Measurements from ENCODE around the gene MARCHF2.
"Not testable (repeated sequence)": the region's sequence is repeated elsewhere in the genome, so short reads cannot be mapped to it uniquely, and the experiment has no call there.

The MARCHF2 gene

DNA sequence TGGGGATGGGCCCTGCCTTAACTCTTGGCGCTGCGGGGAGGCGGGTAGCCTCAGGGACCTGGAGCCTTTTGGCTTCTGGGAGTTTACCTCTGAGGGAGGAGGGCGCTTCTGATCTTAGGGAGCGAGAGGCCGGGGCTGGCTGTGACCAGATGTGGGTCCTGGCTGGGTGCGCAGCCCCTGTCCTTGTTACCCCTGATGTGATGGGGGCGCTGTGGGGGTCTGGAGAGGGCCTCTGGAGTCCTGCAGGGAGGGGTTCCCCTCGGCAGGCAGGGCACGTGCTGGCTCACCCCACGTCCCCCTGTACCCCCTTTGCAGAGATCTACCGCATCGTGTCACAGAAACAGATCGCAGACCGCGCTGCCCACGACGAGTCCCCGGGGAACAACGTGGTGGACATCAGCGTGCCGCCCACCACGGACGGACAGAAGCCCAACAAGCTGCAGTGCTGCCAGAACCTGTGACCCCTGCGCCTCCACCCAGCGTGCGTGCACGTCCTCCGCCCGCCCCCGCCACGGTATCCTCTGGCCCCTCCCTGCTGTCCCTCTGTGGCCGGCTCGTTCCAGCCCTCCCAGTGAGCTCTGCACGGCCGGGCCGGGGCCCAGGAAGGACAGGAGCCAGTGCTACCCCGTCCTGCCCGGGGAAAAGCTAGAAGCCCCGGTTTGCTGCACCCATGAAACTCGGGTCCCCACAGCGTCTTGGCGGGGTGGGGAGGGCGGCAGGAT, 9.8 kb upstream of the MARCHF2 start:
- no peak for DNase-seq (ENCODE audit: extremely low spot score)
- CTCF ChIA-PET, result no interaction called here
- TF ChIP-seq TARDBP (IDR thresholded peaks at IDR 0.05), result no peak
- no peak for TF ChIP-seq ARNT (IDR thresholded peaks at IDR 0.05)
- no peak for TF ChIP-seq L3MBTL2 (conservative IDR thresholded peaks at IDR 0.05)
- POLR2A ChIA-PET, result no interaction called here

DNA sequence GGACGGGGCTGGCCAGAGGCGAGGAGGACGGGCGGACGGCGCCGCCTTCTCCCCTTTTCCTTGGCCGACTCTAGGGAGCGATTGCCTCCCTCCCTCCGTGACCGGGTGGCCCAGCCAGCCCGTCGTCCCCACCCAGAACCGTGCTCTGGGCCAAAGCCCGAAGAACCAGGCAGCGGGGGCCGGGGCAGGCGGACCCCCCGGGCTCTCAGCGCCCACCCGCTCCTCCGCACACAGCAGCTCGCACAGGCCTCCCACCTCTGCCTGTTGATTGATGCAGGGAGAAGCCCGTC, 9.3 kb upstream of the MARCHF2 start:
- TF ChIP-seq ELF4 (IDR thresholded peaks at IDR 0.05), result no peak
- TF ChIP-seq SUZ12 (IDR thresholded peaks at IDR 0.05), result no peak
- TF ChIP-seq CTBP1 (IDR thresholded peaks at IDR 0.05; ENCODE audit: borderline replicate concordance), result no peak
- TF ChIP-seq TARDBP (IDR thresholded peaks at IDR 0.05), result no peak
- no peak for TF ChIP-seq LEF1 (IDR thresholded peaks at IDR 0.05; ENCODE audit: borderline replicate concordance)
- ChIA-PET POLR2A (no interaction called here), CTCF (no interaction called here)
- no peak for DNase-seq (ENCODE audit: extremely low spot score)

DNA sequence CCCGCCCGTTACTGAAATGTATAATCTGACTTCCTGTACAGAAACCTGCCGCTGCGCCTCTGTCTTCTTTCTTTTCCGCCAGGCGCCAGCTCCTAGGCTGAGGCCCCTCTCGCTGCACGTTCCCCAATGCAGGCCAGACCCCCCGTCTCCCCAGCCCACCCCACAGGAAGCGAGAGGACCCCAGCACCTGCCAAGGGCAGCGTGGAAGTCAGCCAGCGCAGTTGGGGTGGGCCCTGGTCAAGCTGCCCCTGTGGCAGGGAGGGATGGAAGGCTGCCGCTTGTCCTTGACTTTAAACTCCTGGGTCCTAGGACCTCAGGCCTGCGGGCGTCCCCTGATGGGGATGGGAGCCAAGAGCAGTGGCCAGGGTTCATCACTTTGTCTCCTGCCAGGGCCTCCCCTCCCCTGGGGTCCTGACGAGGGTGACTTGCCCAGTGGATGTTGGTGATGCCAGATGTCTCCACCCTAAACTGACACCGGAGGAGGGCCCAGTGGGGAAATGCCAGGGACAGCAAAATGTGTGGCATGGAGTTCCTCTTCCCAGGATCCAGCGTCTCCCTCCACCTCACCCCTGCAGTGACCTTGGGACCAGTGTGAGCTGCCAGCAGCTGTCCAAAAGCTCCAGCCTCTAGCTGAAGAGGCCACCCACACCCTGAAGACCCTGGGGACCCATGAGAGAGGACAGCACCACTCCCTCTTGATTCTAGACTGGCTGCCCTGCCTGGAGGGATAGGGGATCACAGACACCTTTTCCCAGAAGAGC, 8.5 kb upstream of the MARCHF2 start:
- ChIA-PET POLR2A (interaction anchor here (0.8 to 1.2 kb wide), 2 partner anchors 9 to 110 kb away, joined by 3 to 5 read pairs; partner anchors contain the start of gene ZNF414), CTCF (interaction anchor here (0.6 kb wide), 1 partner anchor 149 kb away, joined by 5 read pairs; no protein-coding TSS in a partner anchor)
- TF ChIP-seq TARDBP (IDR thresholded peaks at IDR 0.05), result no peak
- no peak for TF ChIP-seq NFRKB (IDR thresholded peaks at IDR 0.05)
- TF ChIP-seq ELF4 (IDR thresholded peaks at IDR 0.05), result no peak
- TF ChIP-seq CTBP1 (IDR thresholded peaks at IDR 0.05; ENCODE audit: borderline replicate concordance), result no peak
- no peak for TF ChIP-seq BHLHE40 (IDR thresholded peaks at IDR 0.05; ENCODE audit: borderline replicate concordance)
- TF ChIP-seq FOXK2 (IDR thresholded peaks at IDR 0.05), result no peak
- no peak for TF ChIP-seq ZNF384 (IDR thresholded peaks at IDR 0.05)
- no peak for TF ChIP-seq SUZ12 (IDR thresholded peaks at IDR 0.05)
- no peak for TF ChIP-seq HDGF (IDR thresholded peaks at IDR 0.05; ENCODE audit: borderline replicate concordance)
- TF ChIP-seq ARNT (IDR thresholded peaks at IDR 0.05), result no peak
- TF ChIP-seq LEF1 (IDR thresholded peaks at IDR 0.05; ENCODE audit: borderline replicate concordance), result no peak
- TF ChIP-seq SP1 (IDR thresholded peaks at IDR 0.05), result no peak
- no peak for TF ChIP-seq FOXA1 (IDR thresholded peaks at IDR 0.05)
- DNase-seq (ENCODE audit: extremely low spot score), result no peak

DNA sequence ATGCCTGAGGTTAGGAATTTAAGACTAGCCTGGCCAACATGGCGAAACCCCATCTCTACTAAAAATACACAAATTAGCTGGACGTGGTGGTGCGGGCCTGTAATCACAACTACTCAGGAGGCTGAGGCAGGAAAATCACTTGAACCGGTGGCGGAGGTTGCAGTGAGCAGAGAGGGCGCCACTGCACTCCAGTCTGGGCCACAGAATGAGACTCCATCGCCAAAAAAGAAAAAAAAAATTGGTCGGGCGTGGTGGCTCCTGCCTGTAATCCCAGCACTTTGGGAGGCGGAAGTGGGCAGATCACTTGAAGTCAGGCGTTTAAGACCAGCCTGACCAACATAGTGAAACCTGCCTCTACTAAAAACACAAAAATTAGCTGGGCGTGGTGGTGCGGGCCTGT, 2.4 kb upstream of the MARCHF2 start:
- CTCF ChIA-PET; DNase-seq (ENCODE audit: extremely low spot score): not testable (repeated sequence)
- POLR2A ChIA-PET, result interaction anchor here (1.4 kb wide), 1 partner anchor 21 kb away, joined by 4 read pairs; the partner anchor contains the start of gene RAB11B
- TF ChIP-seq ZNF384 (IDR thresholded peaks at IDR 0.05), result peak; percentile 54; the same call in 1 of the 2 replicates

DNA sequence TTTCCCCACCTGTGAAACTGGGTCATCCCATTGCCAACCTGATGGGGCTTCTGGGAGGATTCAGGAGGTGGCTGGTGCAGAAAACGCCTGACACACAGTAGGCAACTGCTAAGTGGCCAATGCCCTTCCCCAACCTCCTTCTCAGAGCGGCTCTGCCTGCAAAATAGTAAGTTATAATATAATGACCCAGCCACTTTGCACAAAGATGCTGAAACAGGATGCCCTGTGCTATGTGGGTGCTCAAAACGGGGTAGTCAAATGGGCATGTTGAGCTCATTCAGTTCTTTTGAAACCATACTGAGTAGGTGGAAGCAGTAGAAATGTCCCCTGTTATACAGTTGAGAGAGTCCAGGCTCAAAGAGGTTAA, 507 bp downstream of the MARCHF2 start:
- no peak for TF ChIP-seq FOXK2 (IDR thresholded peaks at IDR 0.05)
- no peak for TF ChIP-seq BHLHE40 (IDR thresholded peaks at IDR 0.05; ENCODE audit: borderline replicate concordance)
- POLR2A ChIA-PET, result interaction anchor here (0.7 to 3.5 kb wide), 6 partner anchors 9 to 470 kb away, joined by 3 to 27 read pairs (median 4); partner anchors contain the start of genes HNRNPM, RAB11B, TIMM44 and ZNF414
- DNase-seq (ENCODE audit: extremely low spot score), result no peak
- CTCF ChIA-PET, result interaction anchor here (0.7 to 1.6 kb wide), 6 partner anchors 10 to 167 kb away, joined by 3 to 14 read pairs (median 4); no protein-coding TSS in a partner anchor

DNA sequence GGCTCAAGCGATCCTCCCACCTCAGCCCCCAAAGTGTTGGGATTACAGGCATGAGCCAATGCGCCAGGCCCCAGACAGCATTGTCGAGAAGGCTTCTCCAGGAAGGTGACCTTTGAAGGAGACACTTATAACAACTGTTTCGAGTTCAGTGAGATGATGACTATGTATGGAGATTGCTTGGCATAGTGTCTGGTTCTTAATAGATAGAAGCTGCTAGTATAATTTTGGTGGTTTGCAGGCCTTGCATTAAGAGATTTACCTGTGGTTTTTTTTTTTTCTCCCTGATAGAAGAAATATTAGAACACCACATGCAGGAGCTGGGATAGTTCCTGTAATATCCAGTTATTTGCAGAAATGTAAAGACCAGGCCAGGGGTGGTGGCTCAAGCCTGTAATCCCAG, 3.7 kb downstream of the MARCHF2 start:
- DNase-seq (ENCODE audit: extremely low spot score), result no peak
- TF ChIP-seq CTBP1 (IDR thresholded peaks at IDR 0.05; ENCODE audit: borderline replicate concordance), result no peak
- ChIA-PET POLR2A (no interaction called here), CTCF (no interaction called here)

DNA sequence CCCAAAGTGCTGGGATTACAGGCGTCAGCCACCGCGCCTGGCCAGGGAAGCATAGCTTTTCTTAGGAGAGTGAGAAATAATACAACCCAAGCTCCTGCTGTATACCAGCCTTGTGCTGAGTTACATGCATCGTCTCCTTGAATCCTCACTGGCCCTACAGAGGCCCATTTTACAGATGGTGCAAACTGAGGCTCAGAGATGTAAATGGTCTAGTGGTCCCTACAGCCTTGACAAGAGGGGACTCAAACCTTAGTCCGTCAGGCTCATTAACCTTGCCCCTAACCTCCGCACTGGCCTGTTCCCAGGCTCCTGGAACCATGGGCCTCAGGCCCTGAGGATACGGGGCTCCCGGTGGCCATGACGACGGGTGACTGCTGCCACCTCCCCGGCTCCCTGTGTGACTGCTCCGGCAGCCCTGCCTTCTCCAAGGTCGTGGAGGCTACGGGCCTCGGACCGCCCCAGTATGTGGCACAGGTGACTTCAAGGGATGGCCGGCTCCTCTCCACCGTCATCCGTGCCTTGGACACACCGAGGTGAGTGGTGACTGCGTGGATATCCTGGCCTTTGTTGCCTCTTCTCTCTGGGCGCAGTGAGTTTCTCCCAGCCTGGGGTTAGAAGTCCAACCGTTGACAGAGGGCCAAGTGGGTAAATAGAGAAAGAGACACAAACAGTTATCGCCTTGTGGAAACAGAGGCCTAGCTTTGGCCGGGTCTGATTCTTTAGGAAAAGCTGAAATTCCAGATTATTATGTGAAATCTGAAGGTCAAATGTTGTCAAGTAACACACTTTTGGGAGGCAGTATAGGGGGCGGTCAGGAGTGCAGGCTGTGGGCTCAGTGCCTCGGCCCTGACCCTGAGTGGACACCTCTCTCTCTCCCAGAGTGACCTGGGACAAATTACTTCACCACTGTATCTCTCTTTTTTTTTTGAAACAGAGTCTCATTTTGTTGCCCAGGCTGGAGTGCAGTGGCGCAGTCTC, 8.7 kb downstream of the MARCHF2 start:
- ChIA-PET CTCF (interaction anchor here (0.6 kb wide), 1 partner anchor 159 kb away, joined by 5 read pairs; no protein-coding TSS in a partner anchor), POLR2A (interaction anchor here (1.1 kb wide), 1 partner anchor 23 kb away, joined by 4 read pairs; the partner anchor contains the start of gene HNRNPM)
- DNase-seq (ENCODE audit: extremely low spot score), result no peak
- no peak for TF ChIP-seq ELF4 (IDR thresholded peaks at IDR 0.05)
- no peak for TF ChIP-seq LEF1 (IDR thresholded peaks at IDR 0.05; ENCODE audit: borderline replicate concordance)
- TF ChIP-seq FOXM1 (IDR thresholded peaks at IDR 0.05; ENCODE audit: borderline replicate concordance), result no peak
- no peak for TF ChIP-seq CTBP1 (IDR thresholded peaks at IDR 0.05; ENCODE audit: borderline replicate concordance)
- no peak for TF ChIP-seq HDGF (IDR thresholded peaks at IDR 0.05; ENCODE audit: borderline replicate concordance)
- no peak for TF ChIP-seq SP1 (IDR thresholded peaks at IDR 0.05)
- TF ChIP-seq SUZ12 (IDR thresholded peaks at IDR 0.05), result no peak
- TF ChIP-seq BHLHE40 (IDR thresholded peaks at IDR 0.05; ENCODE audit: borderline replicate concordance), result no peak
- no peak for TF ChIP-seq L3MBTL2 (conservative IDR thresholded peaks at IDR 0.05)
- no peak for TF ChIP-seq ARNT (IDR thresholded peaks at IDR 0.05)
- TF ChIP-seq NFRKB (IDR thresholded peaks at IDR 0.05), result no peak
- no peak for TF ChIP-seq FOXA1 (IDR thresholded peaks at IDR 0.05)
- TF ChIP-seq ZNF384 (IDR thresholded peaks at IDR 0.05), result no peak

DNA sequence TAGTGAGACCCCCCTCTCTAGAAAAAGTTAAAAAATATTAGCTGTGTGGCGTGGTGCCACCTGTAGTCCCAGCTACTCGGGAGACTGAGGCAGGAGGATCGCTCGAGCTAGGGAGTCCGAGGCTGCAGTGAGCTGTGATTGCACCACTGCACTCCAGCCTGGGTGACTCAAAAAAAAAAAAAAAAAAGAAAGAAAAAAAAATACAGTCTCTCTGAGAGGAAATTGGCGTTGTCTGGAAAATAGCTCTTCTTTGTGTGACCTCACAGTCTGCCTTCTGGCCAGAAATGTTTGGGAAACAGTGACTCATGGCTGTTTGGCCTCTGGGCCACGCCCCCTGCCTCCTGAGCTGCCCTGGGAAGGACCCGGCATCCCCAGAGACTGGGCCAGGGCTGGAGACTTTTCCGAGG, 10.7 kb downstream of the MARCHF2 start:
- POLR2A ChIA-PET, result interaction anchor here (0.7 to 1.2 kb wide), 6 partner anchors 10 to 90 kb away, joined by 3 to 8 read pairs (median 3); partner anchors contain the start of genes HNRNPM, RAB11B and ZNF414
- peak; percentile 88 for TF ChIP-seq ZNF384 (IDR thresholded peaks at IDR 0.05)
- TF ChIP-seq ARNT (IDR thresholded peaks at IDR 0.05), result no peak
- DNase-seq (ENCODE audit: extremely low spot score), result peak; percentile 64
- CTCF ChIA-PET, result interaction anchor here (0.8 to 1.6 kb wide), 2 partner anchors 10 to 13 kb away, joined by 3 to 14 read pairs; partner anchors contain the start of gene MARCHF2

DNA sequence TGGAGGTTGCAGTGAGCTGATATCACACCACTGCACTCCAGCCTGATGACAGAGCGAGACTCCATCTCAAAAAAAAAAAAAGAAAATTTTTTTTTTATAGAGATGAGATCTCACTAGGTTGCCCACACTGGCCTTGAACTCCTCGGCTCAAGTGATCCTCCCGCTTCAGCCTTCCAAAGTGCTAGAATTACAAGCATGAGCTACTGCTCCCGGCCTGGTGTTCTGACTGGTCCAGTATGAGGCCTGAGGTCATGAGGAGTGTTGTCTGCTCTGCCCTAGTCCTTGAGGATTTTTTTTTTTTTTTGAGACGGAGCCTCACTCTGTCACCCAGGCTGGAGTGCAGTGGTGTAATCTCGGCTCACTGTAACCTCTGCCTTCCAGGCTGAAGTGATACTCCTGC, 12.2 kb downstream of the MARCHF2 start:
- DNase-seq (ENCODE audit: extremely low spot score); POLR2A ChIA-PET: not testable (repeated sequence)
- CTCF ChIA-PET, result interaction anchor here (0.6 kb wide), 2 partner anchors 27 to 586 kb away, joined by 3 to 4 read pairs; no protein-coding TSS in a partner anchor
